Activated naive CD8-positive, alpha-beta T cell treated with anti-CD3 and anti-CD28 coated beads, Interleukin-2, amount 50 U/mL, for 16 hours (primary cell): ENCODE data around the gene TBC1D2B.

Experiments
- DNase-seq: peaks from one replicate; pipeline ENCODE4 v3.0.0-alpha.2; 2020; ENCODE audit warnings: low read depth, low spot score

TBC1D2B gene

DNA sequence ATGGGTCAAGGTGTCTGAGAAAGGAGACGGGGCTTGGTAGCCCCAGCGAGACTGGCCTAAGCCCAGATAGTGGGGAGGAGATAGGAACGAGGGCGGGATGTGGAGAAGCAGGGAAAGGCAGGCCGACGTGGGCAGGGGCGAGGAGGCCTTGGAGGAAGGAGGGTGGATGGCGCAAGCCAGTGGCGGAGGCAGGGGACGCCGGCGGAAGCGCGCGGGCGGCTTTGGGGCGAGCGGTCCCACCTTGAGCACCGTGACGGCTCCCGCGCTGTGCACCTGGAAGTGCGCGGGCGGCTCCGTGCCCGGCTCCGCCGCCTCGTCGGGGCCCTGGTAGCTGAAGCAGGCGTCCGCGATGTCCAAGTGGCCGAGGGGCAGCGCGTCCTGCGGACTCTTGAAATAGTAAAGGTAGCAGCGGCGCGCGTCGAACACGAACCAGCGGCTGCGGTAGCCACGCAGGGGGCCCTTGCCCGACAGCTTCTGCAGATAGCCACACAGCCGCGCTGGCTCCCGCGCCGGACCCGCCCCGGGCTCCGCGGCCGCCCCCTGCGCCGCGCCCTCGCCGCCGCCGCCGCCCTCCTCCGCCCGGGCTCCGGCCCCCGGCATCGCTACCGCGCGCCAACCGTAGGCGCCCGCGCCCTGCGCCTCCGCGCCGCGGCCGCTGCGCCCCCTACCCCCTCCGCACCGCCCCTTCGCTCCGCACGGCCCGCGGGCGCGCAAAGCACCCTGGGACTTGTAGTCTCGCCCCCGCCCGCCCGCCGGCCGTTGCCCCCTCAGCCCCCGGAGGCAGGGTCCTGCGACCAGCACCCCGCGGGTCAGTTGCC is at the start of gene TBC1D2B:
TBC1D2B (minus strand) TSS at position 659 of the 818 bp plus-strand sequence; CDS start at position 600, 59 bp downstream.
- peak; percentile 49 for DNase-seq

DNA sequence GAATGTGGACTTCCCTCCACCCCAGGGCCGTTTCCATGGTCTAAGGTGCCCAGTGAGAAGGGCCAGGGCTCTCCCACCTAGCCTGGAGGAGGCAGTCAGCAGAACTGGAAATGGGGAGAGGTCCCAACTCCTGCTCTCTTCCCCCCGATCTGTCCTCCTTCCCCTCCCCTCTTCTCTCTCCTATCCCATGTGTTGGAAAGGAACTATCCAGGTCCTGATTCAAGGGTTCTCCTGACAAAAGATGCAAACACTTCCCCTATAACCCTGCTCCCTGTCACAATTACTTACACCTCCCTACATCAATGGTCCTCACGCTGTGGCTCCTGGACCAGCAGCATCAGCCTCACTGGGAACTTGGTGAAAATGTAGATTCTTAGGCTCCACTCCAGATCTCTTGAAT is 47.8 kb upstream of the TBC1D2B start:
- no peak for DNase-seq

DNA sequence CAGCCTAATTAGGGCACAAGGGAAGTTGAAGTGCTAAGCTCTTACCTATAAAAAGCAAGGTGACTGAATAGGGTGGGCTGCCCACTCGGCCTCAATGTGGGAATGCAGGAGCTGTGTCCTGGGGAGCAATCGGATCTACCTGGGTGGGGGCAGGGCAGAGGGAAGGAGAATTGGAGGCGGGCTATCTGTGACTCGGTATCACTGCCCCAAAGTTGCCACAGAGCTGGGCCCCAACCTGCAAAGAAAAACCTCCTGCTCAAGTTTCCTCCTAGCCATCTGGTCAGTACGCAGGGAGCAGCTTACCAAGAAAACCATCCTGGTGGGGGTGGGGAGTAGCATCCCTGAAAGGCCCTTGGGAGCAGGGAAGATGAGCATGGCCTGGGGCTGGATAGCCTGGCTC is 43.0 kb upstream of the TBC1D2B start:
- DNase-seq: no peak

DNA sequence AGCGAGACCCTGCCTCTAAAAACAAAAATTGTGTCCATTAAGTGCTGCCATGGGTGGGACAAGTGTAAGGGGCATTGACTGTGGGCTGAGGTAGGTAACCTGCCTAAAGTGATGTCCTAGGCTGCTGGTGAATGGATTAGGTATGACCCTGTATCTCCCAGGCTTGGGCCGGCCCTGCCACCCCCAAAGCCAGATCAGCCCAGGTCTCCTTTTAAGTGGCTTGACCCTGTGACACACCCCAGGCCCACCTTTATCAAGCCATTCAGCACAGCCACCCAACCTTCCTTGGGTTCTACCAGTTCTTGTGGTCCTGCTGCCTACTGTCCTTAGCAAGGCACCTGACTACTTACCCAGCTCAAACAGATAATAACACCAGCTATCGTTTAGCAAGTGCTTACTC is 35.0 kb upstream of the TBC1D2B start:
- no peak for DNase-seq

DNA sequence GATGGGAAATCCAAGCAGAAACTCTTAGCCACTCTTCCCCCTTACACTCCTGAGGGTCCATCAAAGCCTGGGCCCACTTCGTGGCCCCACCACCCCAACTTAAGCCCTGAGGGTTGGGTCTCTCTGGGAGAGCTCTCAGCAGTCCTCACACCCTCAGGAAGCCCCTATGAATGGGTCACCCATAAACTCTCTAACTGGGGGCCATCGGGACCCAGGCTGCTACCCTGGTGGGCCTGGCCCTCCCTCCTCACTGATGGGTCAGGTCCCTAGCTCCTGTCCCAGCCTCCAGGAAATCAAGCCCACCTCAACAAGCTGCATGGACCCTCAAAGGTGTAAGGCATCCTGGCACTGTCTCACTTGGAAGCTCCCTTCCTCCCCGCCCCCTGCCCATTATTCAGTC is 34.3 kb upstream of the TBC1D2B start:
- DNase-seq: no peak

DNA sequence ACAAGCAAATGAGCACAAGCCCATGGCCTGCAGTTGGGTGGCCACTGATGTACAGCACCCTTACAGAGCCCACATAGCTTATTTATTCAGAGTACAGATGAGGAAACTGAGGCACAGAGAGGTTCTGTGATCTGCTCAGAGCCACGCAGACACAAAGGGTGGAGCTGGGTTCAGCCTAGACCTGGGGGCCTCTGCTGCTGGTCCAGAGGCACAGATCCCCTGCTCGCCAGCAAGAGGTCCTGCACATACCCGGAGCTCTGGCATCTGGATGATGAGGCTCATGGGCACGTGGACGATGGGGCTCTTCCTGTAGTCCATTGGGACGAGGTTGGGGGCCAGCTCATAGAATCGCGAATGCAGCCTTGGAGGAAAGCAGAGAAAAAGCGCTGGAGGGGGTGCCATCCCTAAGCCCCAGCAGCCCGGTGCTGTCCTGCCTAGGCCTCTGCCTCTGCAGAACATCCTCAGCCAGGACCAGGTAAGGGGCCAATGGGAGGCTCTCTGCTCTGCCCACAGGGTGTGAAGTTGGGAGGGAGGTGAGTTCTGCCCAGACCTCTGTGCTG is 33.5 kb upstream of the TBC1D2B start:
- no peak for DNase-seq

DNA sequence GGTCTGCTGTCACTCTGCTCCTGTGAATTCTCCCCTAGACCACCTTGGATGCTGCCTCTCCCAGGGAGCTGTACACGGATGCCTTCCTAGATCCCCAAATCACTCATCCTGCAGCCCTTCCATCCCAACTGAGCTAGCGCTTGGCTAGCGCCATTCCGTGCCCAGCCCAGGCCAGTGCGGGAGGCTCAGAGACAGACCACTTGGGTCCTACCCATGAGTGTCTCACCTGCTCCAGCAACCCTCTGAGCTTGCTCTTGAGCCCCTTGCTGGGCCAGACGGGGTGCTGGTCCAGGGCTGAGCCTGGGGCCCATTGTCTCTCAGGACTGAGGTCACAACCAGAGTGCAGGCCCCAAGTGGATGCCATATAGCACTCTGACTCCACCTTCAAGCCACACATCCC is 32.6 kb upstream of the TBC1D2B start:
- no peak for DNase-seq

DNA sequence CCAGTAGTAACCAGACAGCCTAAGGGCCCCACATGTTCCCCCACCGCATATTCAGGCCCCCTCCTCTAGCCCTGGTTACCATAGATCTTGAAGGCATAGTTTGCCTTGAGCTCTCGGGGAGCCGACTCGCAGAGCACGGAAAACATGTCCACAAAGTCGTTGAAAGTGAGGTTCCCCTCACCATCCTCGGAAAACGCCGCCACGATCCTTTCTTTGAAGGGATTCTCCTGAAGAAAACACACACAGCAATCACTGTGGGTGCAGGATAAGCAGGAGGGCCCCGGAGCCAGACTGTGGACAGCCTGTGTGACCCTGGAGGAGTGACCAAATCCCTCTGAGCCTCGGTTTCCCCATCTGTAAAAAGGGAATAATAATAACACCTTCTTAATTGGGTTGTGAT is 31.6 kb upstream of the TBC1D2B start:
- DNase-seq: no peak

DNA sequence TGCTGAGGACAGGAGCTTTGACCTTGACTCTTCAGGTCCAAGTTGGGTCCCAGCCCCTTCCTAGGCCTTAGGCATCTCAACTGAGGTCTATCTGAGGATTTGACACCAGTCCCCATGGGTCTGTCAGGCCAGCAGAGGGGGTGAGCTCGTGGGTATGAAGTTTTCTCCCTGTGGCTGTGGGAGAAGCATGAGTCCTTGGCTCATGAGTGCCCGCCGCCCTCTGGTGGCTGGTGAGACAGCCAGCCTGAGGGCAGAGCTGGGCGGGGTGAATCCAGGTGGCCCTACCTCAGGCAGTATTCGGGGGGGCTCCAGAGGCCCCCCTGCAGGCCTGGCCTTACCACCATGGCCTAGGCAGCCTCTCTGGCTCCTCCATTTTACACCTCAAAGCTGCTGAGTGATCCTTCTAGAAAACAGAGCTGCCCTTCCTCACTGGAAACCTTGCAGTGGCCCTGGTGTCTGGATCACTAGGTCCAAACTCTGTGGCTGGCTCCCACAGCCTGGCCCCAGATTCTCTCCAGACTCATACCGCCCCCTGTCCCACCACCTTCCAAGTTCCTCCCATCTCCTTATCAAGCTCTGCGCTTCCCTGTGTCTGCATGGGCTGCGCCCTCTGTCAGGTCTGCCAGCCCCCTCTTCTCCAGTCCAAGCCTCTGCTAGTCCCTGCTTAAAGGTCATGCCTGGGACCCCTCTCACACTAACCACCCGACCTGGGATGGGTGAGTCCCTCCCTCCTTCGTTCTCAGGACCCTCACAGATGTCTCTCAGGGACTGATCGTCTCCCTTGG is 31.0 kb upstream of the TBC1D2B start:
- DNase-seq: peak; percentile 70

DNA sequence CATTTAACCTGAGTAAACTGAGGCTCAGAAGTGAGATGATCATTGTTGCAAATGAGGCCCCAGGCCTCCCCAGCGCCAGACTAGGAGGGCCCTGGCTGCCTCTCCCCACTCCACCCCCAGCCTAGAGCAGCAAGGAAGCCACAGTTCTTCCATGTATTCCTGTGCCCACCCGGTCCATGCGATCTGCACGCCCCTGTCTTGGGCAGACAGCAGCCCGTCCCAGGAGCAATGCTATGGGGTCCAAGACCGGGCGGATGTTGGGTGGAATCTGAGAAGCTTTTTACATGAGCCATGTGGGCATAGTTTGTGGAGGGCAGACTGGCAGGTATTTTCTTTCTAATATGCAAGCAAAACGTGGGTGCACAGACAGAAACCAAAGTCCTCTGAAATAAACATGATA is 30.0 kb upstream of the TBC1D2B start:
- DNase-seq: no peak

DNA sequence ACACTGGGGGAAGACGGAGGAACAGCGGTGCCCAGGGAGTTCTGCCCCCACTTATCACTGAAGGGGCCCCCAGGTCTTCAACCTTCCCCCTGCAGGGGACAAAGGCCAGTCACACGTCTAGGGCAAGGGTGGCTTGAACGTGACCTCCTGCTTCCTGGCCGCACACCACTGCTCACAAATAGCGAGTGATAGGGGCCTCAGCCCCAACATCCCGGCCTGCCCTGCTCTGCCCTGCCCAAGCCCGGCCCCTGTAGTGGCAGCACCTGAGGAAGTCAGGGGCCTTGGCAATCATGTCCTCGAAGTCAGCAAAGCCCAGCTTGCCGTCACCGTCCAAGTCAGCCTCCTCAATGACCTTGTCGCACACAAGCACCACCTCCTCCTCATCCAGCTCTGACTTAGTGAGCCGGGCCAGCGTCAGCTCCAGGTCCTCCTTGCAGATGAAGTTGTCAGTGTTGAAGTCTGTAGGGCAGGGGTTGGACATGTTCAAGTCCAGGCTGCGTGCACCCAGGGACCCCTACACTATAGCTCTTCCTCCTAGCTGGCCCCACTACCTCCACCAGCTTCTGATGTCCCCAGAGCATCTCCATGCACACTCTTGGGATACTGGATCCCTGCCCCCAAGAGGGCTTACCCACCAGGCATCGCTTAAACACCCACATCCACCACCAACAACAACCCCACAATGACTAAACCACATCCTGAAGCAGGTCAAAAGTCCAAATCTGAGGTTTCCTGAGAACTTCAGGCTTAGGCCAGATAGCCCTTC is 28.1 kb upstream of the TBC1D2B start:
- DNase-seq: no peak

DNA sequence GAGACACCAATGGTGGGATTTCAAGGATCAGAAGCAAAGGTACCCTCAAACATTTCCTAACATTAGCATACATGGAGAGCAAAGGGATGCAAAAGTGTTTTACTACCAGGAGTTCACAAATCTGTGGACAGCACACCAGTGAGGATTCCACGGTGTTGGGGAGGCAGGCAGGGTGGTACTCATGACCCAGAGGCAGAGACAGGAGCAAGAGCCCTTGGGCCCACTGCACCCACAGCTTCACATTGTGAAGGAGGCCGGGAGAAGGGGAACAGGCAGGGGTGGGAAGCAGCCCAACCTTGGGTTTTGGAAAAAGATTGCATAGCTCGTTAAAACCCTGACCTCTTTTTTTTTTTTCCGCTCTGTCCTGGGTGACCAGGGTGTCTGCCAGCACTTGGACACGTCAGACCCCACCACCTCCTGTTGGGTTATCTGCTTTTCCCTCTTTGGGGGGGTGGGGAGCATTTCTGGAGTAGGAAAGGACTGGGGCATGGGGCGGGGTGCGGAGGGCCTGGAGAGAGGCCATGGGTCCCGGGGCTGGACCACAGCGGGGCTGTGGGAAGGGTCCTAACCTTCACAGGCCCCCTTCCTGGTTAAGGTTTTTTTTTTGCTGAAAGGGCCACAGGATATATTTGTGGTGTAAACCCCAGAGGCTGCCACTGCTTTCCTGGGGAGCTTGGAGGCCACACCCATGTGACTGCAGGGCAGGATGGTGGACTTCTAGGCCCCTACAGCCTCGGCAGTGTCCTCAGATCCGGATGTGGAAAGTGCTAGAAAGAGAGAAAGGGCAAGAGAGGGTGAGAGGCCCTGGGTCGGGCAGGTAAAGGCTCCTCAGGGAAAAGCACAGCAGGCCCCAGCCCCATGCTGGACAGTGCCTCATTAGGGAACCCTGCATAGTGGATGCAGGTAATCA is 27.3 kb upstream of the TBC1D2B start:
- no peak for DNase-seq

DNA sequence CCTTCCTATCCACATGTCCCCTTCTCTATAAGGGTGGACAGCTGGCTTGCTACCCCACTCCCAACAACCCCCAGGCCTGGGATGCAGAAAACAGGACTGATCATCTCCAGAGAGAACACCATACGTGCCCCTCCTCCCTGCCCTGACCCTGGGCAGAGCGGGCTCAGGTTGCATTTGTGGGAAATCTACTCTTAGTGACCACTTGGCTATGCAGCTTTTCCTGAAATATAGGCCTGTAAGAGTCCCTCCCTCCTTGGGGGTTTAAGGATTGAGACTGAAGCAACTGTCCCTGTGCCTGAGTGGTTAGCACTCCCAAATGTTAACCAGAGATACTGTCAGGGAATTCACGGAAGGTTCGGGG is 26.6 kb upstream of the TBC1D2B start:
- DNase-seq: no peak

DNA sequence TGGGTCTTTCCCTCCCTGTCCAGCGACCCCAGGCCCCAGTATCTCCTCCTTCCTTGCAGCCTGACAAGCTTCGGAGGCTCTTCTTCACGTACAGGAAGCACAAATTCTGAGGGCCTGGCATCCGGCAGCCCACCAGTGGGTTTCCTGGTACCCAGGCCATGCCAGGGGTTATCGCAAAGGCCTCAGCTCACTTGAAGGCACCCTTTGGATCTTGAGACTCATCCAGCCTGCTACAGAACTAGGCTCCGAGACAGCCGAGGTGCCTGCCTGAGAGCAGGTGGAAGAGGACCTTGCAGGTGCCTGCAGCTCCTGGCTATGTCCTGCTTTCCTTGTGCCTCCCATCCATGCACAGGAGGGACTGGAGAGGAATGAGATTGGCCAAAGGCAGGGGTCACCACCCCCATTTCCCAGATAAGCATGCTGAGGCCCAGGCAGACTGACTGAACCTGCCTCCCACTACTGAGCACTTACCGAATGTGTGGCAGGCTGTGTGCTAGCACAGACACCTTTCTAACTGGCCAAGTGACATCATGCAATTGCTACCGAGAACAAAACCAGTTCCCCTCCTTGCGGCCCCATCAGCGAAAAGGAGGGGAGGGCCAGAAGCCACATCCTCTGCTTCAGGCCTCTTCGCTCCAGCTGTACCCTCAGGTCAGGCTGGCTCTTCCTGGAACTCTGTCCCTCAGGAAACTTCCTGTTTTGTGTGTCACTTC is 26.1 kb upstream of the TBC1D2B start:
- DNase-seq: peak; percentile 16

DNA sequence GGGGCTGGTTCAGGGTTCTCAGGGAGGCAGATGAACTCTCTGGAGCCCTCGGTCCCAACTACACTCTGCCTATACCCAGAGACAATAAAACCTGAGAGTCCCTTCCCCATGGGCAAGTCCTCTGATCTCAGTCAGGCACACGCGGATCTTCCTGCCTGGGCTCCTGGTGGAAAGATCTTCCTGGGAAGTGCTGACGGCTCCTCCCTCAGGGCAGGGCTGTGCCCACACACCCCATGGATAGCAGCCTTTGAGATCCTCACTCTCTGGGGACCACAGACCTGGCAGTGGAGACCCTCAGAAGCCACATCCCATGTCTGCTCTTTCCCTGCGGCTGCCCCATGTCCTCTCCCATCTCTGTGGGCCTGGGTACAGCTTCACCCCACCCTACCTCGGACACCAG is 25.2 kb upstream of the TBC1D2B start:
- no peak for DNase-seq

DNA sequence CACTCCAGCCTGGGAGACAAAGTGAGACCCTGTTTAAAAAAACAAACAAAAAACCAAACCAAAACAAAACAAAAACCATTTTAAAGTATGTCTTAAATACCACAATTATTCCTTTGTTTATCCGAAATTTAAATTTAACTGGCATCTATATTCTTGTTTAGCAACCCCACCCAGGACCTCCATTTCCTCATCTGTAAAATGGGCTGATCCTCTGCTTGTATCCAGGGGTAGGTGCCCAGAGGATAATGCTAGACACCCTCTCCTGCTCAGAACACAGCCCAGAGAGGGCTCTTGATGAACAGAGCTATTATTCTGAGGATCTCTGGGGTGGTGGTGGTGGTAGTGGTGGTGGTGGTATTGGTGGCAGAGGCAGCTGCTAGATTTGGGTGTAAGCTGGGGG is 24.7 kb upstream of the TBC1D2B start:
- DNase-seq: no peak

DNA sequence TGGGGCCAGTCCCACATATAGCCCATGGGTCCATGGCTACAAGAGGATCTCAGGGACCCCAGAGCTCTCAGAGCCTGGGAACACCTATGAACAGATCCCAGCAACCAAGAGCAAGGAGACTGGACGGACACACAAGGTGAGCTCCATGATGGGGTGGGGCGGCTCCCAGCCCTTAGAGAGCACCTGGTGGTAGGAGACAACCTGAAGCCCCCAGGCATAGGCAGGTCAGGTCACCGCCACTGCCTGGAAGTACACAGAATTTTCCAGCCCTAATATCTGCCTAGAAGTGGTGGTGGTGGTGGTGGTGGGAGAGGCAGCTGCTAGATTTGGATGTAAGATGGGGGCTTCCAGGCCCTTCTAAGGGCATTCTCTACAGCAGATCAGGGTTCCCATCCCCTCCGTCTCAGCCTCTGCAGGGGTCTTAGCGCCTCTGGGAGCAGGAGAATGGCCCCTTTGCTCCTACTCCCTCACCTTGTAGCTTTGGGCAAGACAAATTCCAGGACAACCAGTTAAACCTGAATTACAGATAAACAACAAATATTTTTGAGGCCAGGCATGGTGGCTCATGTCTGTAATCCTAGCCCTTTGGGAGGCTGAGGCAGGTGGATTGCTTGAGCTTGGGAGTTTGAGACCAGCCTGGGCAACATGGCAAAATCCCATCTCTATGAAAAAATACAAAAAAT is 24.1 kb upstream of the TBC1D2B start:
- DNase-seq: no peak

DNA sequence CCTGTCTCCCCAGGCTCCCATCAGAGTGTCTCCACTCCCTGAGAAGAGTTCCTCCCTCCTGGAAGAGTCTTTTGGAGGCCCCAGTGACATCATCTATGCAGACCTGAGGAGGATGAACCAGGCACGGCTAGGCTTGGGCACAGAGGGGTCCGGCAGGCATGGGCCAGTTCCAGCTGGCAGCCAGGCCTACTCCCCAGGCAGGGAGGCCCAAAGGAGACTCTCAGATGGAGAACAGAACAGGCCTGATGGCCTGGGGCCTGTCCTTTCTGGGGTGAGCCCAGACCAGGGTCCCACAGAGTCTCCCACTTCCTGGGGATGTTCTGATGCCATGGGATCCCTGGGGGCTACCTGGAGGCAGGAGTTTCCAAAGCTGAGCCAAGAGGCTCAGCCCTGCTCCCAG is 23.4 kb upstream of the TBC1D2B start:
- DNase-seq: no peak

DNA sequence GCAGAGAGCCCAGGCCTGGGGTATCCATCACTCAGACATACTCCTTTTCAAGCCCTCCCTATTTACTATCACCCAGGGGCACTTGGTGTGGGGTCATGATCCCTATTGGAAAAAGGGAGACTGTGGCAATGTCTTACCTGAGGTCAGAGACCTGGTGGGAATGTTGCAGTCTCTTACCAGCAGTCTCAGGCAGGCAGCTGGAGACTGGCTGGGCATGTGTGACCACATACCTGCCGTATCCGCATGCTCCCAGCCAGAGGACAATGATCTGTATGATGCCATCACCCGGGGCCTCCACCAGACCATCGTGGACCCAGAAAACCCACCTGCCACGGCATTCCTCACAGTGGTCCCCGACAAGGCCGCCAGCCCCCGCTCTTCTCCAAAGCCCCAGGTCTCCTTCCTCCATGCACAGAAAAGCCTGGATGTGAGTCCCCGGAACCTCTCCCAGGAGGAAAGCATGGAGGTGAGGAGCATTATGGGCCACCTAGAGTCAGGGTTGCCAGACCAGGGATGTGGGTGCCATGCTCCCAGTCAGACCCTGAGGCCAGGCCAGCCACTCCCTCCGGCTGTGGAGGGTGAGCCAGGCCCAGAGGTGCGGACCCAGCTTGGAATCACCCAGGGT is 20.7 kb upstream of the TBC1D2B start:
- no peak for DNase-seq
